Measurements from ENCODE around the gene ATRIP.

GRCh38 chr3:48505968-48506504 is 59.5 kb downstream of the ATRIP start:
- no peak for TF ChIP-seq CTCF (IDR thresholded peaks at IDR 0.05)
- no peak for TF ChIP-seq POLR2A (IDR thresholded peaks at IDR 0.05)

Data from uterus (tissue), 2 donors.